HepG2 (cell line): ENCODE data around the gene GRID1.

Source experiments
- MAFF ChIP-seq: IDR thresholded peaks from 2 replicates; pipeline ENCODE4 v1.6.1; 2011; ENCODE audit warnings: low read depth, low read length, improper control_type of control experiment
- RFX3 ChIP-seq: IDR thresholded peaks from 2 replicates; pipeline ENCODE4 v1.6.1; 2016; ENCODE audit warnings: missing biosample characterization, missing genetic modification reagents
- ZFAT ChIP-seq: sonication (generic); formaldehyde crosslinking; conservative IDR thresholded peaks from 2 replicates; pipeline ENCODE4 v1.8.1; 2023; ENCODE audit warnings: missing genetic modification reagents, inconsistent platforms
- TF ChIP-seq, protein P1 (sequence below): IDR thresholded peaks from 2 replicates; pipeline ENCODE4 v1.6.1; 2016; ENCODE audit warnings: missing compliant biosample characterization, missing genetic modification reagents, borderline replicate concordance
- TF ChIP-seq, protein P2 (sequence below): IDR thresholded peaks from 2 replicates; pipeline ENCODE4 v1.6.1; 2018; ENCODE audit warnings: missing genetic modification reagents, mild to moderate bottlenecking, missing compliant biosample characterization

DNA sequence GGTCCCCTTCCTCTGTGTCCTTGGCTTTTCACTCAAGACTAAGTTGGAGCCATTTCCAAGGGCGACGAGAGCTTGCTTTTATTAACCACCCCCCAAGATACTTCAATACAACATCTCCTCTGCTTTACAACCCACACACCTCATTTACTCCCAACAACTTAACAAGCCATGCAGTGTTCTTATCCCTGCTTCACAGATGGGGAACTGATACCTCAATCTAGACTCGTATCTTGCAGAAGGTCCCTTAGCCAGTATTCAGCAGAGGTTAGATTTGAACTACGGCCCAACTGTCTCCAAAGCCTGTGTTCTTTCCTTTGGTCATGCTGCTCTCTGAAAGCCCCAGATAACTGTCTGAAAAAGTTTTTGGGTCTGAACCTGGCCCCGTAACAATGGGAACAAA is 444.8 kb downstream of the GRID1 start:
- TF ChIP-seq, protein P1, sequence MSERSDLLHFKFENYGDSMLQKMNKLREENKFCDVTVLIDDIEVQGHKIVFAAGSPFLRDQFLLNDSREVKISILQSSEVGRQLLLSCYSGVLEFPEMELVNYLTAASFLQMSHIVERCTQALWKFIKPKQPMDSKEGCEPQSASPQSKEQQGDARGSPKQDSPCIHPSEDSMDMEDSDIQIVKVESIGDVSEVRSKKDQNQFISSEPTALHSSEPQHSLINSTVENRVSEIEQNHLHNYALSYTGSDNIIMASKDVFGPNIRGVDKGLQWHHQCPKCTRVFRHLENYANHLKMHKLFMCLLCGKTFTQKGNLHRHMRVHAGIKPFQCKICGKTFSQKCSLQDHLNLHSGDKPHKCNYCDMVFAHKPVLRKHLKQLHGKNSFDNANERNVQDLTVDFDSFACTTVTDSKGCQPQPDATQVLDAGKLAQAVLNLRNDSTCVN (CRISPR knock-in tag), result no peak
- TF ChIP-seq MAFF (no peak), RFX3 (no peak), ZFAT (CRISPR knock-in tag) (no peak)
- TF ChIP-seq, protein P2, sequence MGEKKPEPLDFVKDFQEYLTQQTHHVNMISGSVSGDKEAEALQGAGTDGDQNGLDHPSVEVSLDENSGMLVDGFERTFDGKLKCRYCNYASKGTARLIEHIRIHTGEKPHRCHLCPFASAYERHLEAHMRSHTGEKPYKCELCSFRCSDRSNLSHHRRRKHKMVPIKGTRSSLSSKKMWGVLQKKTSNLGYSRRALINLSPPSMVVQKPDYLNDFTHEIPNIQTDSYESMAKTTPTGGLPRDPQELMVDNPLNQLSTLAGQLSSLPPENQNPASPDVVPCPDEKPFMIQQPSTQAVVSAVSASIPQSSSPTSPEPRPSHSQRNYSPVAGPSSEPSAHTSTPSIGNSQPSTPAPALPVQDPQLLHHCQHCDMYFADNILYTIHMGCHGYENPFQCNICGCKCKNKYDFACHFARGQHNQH, result no peak
